NB4 (cell line): ENCODE measurements around the gene CIAO3.

Source experiments
- MYC ChIP-seq: IDR thresholded peaks from 2 replicates; pipeline ENCODE4 v1.6.1; 2011; ENCODE audit warnings: low read depth, low read length
- POLR2A ChIP-seq: IDR thresholded peaks from 2 replicates; pipeline ENCODE4 v1.6.1; 2011; ENCODE audit warnings: mild to moderate bottlenecking; ENCODE audit not compliant: insufficient read length; ENCODE audit errors: extremely low read depth
- TF ChIP-seq, protein P1 (sequence below): IDR thresholded peaks from one replicate; pipeline ENCODE4 v1.5.1; 2012; ENCODE audit warnings: low read depth, low read length
- TF ChIP-seq, protein P2 (sequence below): IDR thresholded peaks from 2 replicates; pipeline ENCODE4 v1.6.1; 2011; ENCODE audit warnings: low read depth, low read length

DNA sequence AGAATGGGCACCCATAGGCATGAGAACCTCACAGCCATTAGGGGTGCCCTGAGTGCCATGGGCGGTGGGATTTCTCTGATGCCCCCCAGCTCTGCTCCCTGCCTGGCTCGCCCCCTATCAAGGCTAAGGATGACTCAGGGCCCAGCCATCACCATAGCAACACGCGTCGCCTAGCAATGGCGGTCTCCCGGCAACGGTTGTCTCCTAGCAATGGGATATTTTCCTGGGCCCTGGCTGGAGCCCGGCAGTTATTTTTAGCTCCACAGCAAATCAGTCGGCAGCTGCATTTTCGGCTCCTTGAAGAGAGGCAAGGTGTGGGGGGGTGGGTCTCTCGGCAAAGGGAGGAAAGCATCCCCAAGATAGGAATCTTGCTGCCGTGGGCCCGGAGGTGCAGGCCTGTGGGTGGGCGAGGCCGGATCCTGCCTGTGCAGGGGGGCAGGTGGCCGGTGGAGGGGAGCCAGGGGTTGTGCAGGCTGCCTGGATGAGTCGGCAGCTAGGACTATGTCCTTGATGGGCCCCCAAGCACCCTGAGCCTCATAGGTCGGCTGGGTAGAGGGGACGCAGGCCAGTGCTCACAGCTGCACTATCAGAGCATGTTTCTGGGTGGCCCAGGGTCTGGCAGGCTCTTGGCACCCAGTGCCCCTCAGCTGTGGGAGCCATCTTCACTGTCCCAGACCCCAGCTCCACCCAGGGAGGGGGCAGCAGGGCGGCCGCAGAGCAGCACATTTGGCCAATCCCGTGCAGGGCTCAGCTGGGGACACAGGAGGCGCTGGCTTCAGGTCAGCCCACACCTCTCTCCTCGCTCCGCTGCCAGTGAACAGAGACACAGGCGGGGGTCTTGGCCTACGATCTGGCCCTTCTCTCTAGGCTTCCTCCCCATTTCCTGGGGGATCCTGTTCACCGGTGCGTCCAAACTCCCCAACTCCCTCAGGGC, 31.0 kb downstream of the CIAO3 start:
- TF ChIP-seq, protein P1, sequence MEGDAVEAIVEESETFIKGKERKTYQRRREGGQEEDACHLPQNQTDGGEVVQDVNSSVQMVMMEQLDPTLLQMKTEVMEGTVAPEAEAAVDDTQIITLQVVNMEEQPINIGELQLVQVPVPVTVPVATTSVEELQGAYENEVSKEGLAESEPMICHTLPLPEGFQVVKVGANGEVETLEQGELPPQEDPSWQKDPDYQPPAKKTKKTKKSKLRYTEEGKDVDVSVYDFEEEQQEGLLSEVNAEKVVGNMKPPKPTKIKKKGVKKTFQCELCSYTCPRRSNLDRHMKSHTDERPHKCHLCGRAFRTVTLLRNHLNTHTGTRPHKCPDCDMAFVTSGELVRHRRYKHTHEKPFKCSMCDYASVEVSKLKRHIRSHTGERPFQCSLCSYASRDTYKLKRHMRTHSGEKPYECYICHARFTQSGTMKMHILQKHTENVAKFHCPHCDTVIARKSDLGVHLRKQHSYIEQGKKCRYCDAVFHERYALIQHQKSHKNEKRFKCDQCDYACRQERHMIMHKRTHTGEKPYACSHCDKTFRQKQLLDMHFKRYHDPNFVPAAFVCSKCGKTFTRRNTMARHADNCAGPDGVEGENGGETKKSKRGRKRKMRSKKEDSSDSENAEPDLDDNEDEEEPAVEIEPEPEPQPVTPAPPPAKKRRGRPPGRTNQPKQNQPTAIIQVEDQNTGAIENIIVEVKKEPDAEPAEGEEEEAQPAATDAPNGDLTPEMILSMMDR: no peak
- TF ChIP-seq MYC: no peak
- TF ChIP-seq POLR2A: no peak
- TF ChIP-seq, protein P2, sequence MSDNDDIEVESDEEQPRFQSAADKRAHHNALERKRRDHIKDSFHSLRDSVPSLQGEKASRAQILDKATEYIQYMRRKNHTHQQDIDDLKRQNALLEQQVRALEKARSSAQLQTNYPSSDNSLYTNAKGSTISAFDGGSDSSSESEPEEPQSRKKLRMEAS: no peak
